Measurements from ENCODE around the gene TCP11L1.
"Not testable (repeated sequence)": the region's sequence is repeated elsewhere in the genome, so short reads cannot be mapped to it uniquely, and the experiment has no call there.

Gene TCP11L1, protein sequence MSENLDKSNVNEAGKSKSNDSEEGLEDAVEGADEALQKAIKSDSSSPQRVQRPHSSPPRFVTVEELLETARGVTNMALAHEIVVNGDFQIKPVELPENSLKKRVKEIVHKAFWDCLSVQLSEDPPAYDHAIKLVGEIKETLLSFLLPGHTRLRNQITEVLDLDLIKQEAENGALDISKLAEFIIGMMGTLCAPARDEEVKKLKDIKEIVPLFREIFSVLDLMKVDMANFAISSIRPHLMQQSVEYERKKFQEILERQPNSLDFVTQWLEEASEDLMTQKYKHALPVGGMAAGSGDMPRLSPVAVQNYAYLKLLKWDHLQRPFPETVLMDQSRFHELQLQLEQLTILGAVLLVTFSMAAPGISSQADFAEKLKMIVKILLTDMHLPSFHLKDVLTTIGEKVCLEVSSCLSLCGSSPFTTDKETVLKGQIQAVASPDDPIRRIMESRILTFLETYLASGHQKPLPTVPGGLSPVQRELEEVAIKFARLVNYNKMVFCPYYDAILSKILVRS

DNA sequence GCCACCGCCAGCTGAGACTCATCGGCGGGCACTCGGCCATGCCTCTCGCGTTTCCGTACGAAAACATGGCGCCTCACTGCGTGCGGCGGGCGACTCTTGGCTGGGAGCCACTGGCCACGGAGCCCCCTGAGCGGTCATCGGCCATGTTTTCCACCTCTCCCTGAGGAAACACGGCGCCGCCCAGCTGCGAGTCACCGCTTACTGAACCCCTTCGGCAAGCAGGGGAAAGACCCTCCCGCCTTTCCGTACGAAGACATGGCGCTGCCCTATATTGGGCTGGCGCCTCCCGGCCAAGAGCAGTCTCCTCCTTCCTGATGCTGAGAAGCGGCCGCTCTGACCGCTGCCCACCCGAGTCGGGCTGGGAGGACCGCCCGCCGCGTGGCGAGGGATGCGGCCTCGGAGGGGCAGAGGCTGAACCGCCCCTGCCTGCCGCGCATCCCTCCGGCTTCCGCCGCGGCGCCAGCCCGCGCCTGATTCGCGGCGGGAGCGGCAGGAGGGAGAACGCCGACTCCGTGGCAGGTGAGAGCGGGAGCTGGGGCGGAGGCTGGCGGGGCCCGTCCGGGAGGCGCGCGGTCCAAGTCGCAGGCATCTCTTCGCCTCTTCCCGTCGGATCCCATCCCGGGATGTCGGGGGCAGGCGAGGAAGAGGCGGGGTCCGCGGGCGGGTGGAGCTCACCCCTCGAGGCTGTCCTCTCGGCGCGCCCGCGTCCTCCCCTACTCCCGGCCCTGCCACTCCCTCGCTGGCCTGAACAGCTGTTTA lies at the start of gene TCP11L1:
TSS of gene TCP11L1 (plus strand) at position 299 of the 759 bp plus-strand sequence. CDS start 4,202 bp downstream, outside the sequence.
- DNase-seq = peak; percentile 83

DNA sequence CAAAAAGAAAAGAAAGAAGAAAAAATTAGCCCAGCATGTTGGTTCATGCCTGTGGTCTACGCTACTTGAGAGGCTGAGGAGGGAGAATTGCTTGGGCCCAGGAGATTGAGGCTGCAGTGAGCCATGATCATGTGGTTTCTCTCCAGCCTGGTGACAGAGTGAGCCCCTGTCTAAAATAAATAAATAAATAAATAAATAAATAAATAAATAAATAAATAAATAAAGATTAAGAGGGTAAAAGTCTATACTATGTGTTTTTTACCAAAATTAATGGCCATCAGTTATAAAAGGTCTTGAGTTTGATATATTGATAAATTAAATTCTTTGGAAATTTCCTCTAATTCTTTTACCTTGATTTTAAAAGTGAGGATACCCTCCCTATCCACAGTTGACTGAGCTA lies 48.9 kb upstream of the TCP11L1 start:
- no peak for DNase-seq

DNA sequence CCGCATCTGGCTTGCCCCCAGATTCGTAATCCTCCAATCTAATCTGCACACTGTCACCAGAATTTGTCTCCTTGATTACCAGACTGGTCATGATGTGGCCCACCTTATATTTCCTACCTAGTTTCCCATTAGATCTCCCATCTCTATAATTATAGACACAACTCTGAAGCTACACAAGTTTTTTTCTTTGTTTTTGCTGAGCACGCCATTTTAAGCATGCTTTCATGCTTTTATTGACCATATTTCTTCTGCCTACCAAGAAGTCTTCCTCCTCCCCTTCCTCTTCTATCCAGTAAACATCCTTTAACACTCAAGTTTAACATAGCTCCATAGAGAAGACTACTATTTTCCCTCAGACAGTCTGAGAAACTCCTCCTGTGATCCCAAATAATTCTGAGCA lies 47.9 kb upstream of the TCP11L1 start:
- DNase-seq = no peak

DNA sequence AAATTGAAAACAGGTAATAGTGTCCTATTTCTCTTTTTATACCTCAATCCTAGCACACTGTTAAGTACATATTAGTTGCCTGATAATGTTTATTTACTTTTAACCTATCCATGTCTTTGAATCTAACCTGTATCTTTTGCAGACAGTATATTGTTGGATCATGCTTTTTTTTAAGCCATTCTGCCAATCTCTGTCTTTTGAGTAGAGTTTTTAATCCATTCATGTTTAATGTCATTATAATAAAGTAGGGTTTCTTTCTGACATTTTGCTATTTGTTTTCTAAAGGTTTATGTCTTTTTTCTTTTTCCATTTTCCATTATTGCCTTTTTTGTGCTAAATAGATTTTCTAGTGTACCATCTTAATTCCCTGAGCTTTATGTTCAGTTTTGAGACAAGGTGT lies 47.5 kb upstream of the TCP11L1 start:
- DNase-seq = no peak

DNA sequence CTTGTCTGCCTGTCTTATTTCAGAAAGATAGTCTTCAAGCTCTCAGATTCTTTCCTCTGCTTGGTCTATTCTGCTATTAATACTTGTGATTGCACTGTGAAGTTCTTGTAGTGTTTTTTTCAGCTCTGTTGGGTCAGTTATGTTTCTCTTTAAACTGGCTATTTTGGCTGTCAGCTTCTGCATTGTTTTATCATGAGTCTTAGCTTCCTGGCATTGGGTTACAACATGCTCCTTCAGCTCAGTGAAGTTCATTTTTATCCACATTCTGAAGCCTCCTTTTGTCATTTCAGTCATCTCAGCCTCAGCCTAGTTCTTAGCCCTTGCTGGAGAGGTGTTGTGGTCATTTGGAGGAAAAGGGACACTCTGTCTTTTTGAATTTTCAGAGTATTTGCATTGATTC lies 39.2 kb upstream of the TCP11L1 start:
- no peak for DNase-seq

DNA sequence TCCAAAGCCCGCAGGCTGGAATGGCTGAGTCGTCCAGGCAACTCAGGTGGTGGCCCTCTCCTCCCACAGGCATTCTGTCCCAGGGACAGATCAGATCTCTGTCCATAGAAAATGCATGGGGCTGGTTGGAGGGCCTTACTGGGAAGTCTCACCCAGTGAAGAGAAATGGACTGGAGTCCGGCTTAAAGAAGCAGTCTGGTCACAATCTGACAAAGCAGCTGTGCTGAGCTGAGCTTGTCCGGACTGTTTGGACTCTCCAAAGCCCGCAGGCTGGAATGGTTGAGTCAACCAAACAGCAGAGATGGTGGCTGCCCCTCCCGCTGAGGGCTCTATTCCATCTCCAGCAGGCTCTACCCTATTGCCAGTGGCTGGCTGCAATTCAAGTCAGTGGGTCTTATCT lies 38.1 kb upstream of the TCP11L1 start:
- DNase-seq = no peak

DNA sequence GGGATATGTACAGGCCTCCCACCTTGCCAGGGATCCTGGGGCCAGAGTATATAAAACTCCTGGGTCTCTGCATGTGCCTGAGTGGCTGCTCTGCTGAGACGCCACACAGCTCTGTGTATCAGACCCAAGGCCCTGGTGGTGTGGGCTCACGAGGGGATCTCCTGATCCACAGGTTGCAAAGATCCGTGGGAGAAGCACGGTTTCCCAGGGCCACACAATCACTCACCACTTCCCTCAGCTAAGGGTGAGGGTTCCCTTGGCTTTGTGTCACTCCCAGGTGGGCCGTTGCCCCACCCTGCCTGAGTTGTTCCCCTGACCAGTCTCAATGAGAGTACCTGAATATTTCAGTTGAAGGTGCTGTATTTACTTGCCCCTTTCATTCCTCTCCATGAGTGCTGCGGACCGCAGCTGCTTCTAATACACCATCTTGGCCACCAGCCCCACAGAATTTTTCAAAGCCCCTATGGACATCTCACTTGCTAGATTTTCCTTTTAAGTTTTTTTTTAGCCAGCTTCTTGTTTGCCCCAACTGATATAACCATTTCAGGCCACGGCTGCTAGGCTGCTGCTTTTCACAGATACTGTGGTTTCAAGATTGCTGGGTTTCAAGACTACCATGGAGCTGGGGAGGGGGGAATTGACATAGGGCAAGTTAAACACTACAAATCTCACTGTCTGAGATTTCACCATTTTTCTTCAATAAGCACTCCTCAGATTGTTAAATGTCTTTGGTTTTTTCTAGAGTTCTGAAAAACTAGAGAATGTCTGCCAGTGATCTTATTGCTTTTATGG lies 37.4 kb upstream of the TCP11L1 start:
- no peak for DNase-seq

DNA sequence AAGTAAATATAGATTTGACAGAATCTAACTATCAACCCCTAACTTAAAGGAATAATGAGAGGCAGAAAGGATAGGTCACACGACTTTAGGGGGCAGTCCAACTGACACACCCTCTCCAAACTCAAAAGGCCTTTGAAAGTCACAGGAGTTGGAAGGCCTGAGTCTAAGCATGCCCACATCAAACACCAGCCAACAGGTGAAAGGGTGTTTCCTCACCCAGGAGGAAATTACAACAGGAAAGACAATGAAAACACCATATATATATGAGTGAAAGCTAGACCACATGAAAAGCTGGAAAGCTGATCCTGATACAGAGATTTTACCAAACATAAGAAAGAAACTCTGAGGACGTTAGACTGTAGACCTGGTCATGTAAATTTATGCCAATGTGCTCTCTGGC lies 34.2 kb upstream of the TCP11L1 start:
- no peak for DNase-seq

DNA sequence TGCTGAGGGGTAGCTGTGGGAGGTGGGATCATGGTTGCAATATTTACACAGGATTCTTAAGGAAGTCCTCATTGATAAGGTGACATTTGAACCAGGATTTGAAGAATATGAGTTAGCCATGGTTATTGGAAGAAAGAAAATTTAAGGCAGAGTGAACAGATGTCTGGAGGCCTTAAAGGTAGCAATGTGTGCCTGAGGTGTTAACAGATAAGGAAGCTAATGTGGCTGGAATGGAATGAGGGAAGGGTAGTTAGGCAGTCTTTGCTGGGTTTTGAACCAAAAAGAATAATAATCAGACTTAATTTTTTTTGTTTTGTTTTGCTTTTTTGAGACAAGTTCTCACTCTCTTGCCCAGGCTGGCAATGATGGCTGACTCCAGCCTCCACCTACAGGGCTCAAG lies 33.4 kb upstream of the TCP11L1 start:
- no peak for DNase-seq

DNA sequence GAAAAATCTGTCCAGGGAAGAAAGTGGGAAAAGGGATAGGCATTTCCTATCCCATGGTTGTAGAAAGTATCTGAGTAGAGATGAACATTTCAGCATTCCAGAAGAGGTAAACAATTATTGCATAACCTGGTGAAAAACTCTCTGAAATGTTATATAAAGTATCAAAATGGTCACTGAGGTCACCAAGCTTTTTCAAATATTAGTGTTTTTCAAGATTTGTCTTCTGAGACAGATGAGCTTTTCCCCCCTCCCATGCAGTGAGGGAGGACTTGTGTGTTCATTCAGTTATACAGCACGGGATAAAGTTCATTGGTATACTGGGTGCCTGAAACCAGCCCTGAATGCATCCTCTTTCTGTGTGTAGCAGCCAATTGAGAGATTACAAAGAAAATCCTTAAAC lies 25.6 kb upstream of the TCP11L1 start:
- DNase-seq = no peak

DNA sequence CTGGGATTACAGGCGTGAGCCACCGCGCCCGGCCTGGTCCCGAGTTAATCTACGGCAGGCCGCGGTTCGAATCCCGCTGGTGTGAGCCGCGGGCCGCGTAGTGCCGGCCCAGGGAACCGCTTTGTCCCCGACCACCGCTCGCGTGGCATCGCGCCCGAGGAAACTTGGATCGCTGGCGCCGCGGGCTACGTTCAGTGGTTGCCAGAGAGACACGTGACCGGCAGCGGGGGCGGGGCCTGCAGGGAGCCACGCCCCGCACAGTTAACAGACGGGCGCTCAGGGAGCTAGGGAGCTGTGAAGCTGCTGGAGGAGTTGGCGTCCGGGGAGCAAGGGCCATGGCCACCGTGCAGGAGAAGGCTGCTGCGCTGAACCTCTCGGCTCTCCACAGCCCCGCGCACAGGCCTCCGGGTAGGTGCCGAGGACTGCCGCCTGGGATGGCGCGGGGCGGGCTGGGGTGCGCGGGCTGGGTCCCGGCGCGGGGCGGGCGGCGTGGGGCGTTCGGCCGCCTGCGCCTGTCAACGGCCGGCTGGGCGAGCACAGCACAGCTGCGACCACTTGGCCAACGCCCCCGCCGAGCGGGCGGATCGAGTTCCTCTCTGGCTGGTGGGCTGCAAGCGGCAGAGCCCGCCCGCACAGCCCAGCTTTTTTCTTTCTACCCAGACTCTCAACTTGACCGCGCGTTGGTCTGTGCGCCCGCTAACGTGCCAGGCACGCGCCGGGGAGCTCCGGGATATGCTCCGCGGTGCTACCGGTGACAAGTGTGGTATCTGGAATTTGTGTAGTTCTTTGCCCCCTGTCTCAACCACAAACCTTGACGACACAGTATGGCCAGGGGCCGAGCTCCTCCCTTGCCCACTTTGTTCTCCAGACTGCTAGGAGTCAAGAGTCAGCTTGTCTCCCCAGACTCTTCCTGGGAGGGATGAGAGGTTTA lies 23.5 kb upstream of the TCP11L1 start, which contains the start of gene DEPDC7:
TSS of gene DEPDC7 (plus strand) at position 258 of the 931 bp plus-strand sequence. CDS start at position 336, 78 bp downstream.
- DNase-seq = peak; percentile 81

DNA sequence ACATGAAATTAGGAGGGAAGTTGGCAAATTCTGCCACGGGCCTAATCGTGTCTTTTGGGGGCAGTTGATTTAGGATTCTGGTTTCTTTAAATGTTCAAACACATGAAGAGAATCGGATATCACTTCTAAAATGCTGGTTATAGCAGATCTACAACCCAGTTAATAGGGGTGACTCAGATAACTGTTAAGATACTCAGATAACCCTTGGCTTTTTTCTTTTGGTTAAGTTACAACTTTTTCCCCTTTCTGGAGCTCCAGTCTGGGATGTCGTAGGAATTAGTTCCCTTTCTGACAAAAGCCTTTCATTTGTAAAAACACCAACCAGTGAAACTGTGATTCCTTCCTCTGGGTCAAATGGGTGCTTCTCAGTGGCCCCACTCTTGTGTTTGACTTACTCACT lies 22.7 kb upstream of the TCP11L1 start:
- DNase-seq = no peak

DNA sequence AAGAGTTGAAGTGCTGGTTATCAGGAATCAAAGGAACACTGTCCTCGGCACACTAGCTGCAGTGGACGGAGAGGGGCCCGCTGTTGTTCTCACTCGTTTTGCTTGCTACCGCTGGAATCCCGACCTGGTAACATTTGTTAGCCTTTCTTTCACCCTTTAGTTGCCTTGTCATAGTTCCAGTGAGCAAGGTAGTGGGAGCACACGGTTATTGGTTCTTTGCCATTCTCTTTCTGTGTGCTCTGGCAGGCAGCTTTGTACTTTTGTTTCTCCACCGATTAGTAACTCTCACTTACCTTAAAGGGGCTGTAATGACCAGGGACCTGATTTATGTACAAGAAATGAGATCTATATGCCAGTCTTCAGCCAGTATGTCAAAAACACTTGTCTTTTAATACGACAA lies 21.9 kb upstream of the TCP11L1 start:
- no peak for DNase-seq

DNA sequence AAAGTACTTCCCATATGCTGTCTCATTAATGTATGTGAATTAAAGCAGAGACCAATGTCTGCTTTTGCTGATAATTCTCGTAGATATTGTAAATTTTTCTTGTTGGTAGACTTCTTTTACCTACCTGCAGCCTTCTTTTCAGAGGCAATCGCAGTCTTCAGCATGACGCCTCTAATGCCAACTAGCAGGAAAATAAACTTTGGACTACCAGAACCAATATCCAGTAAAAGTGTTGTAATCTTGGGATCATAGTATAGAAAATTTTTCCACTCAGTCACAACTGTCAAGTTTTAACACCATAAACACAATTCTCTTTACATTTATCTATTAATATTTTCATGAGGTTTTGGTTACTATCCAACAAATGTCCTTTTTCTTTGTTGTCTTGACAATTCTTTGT lies 21.4 kb upstream of the TCP11L1 start:
- DNase-seq = no peak

DNA sequence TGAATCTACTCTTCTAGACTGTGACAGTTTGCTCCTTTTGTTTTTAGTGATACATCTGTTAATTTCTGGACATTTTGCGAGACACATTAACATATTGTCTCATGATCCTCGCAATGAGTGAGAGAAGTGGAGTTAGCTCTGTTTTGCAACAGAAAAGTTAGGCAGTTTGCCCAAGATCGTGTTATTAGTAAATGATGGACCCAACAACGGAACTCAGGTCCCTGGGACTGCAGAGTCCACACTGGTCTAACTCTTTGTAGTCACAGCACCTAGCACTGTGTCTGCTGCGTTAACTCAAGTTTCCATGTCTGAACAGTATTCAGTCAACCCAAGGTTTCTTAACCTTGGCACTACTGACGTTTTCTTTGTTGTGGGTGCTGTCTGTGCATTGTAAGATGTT lies 20.5 kb upstream of the TCP11L1 start:
- no peak for DNase-seq

DNA sequence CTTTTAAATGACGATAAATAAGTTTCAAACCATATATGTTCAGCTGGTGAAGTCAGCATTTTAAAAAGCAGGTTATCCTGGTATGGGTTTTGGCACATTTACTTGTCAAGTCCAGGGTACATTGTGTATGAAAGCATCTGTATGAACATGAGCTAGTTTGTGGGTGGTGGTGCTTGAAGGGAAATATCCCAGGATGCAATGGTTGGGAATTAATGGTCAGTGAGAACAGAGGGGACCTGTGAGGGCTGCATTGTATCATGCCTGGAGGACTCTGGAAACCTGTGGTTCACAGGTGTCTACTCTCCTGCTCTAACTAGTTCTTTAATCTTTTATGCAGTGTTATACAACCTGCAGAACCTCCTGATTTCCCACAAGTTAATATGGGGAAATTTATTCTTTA lies 17.9 kb upstream of the TCP11L1 start:
- no peak for DNase-seq

DNA sequence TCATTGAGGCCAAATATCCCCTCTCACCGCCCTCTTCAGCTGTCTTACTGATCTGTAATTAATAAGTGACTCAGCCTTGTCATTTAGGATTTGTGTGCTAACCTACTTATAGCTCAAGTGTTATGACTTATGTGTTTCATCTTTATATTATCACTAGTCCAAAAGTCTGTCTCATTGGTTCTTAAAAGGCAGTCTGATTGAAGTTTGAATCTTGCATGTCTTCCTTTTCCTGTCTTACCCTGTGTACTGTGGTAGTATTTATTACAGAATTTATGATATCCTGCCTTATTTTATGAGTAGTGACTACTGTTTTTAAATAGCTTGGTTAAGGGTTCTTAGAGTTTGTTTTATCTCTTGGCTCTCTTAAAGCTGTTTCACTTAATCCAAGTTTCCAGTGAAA lies 17.4 kb upstream of the TCP11L1 start:
- no peak for DNase-seq

DNA sequence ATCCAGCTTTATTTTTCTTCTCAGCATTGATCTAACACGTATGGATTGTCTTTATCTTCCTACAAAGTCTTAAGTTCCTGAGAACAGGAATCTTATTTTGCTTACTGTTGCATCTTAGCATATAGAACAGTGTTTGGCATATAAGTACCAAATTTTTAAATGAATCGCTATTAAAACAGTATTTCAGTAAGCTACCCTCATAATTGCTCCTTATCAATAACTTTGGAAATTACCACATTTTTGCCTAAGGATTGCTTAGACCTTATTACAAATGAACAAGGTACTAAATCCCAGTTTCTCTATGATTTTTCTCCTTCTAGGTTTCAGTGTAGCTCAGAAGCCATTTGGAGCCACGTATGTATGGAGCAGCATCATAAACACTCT lies 14.0 kb upstream of the TCP11L1 start:
- DNase-seq = no peak

DNA sequence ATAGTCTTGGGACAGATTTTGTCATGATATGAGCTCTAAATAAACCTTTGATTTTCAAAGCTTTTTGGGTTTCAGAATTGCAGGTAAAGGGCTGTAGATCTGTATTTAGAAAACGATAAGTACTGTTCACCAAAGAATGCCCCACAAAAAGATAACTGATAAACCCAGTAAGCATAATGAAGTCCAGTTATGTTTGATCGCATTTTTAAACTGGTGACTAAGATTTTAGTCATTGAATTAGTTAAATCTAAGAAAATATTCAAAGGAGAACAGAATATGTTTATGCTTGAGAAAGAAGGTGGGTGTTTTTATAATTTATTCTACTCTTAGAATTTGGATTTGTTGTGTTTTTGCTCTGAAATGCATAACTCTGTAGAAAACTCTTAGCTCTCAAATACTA lies 12.1 kb upstream of the TCP11L1 start:
- DNase-seq = no peak

DNA sequence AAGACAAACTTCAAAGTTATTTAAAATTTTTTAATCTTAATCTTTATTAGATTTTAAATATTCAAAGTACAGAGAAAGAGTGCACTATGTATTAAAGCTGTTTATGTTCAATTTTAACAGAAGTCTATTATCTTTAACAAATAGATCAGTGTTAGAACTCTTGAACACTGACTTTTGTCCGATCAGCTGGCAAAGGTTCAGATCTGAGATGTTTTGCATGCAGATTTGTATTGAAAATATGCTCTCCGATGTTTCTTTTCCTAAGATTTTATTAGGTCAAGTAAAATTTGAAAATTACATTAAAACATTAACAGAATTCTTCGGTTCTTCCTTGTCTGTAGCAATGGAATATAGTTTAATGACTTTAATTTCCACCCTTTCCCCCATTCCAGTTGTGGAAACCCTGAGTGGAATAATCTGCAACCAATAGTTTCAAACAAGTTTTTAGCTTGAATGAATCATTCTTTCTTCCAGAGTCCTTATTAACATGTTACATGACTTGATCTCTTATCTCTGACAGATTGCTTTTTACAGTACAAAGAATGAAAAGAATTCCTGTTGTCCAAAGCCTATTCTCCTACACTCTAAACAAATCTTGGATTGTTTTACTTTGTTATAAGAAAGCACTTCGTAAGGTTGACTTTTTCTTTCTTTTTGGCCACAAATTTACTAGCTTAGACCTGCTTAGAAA lies 11.4 kb upstream of the TCP11L1 start:
- no peak for DNase-seq

DNA sequence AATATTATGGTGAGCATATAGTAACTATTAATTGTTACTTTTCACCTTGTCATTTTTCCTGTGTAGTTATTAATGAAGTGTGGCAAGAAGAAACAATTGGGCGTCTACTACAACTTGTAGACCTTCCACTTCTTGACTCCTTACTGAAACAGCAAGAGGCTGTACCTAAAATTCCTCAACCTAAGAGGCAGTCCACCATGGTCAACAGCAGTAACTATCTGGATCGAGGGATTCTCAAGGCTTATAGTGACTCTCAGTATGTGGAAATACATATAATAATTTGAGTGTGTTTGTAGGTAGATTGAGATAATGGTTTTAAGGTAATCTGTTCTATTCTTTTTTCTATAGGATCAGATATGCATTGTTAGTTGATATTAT lies 10.8 kb upstream of the TCP11L1 start:
- no peak for DNase-seq

DNA sequence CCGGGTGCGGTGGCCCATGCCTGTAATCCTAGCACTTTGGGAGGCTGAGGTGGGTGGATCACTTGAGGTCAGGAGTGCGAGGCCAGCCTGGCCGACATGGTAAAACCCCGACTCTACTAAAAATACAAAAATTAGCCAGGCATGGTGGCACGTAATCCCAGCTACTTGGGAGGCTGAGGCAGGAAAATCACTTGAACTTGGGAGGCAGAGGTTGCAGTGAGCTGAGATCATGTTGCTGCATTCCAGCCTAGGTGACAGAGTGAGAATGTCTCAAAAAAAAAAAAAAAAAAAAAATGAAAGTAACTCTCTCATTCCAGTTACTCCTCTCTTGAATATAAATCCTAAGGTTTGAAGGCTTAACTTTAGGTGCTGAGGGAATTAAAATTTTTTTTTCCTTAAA lies 10.2 kb upstream of the TCP11L1 start:
- DNase-seq = not testable (repeated sequence)

Measured in stimulated activated CD4-positive, alpha-beta T cell treated with anti-CD3 and anti-CD28 coated beads, Interleukin-1b, Interleukin-23, amount 100 ng/mL, for 48 hours (primary cell).